Prostate gland (tissue), 2 donors: ENCODE results near the gene HIPK1. TPM values are rescaled to one million over a fixed set of nuclear protein-coding genes. Genes with fewer than 3 reads are reported as not detected.

ENCODE experiments used
- DNase-seq: peaks from one replicate; pipeline ENCODE4 v3.0.0-alpha.2; 2019; ENCODE audit warnings: low spot score
- H3K27ac ChIP-seq, 2 donors: fragments of 200-600 bp; sonication (generic); 2 replicates each; pipeline ENCODE4 v1.5.1; 2017 to 2019
- H3K27me3 ChIP-seq: fragments of 200-600 bp; sonication (generic); replicated peaks from 2 replicates; pipeline ENCODE4 v1.5.1; 2019; ENCODE audit not compliant: insufficient read depth
- H3K36me3 ChIP-seq, 2 donors: fragments of 200-600 bp; sonication (generic); 1 replicate in 1 of 2; 2 replicates in 1 of 2; pipeline versions ENCODE4 v1.5.1 to v1.8.1; 2017 to 2019
- H3K4me1 ChIP-seq: fragments of 200-600 bp; sonication (generic); replicated peaks from 2 replicates; pipeline ENCODE4 v1.5.1; 2019
- H3K4me3 ChIP-seq, 2 donors: fragments of 200-600 bp; sonication (generic); 2 replicates each; pipeline ENCODE4 v1.5.1; 2017 to 2019
- H3K9me3 ChIP-seq: fragments of 200-600 bp; sonication (generic); 2 replicates; pipeline ENCODE4 v1.5.1; 2017
- POLR2A ChIP-seq: fragments of 450-650 bp; IDR thresholded peaks from one replicate; pipeline ENCODE4 v1.6.1; 2016; ENCODE audit warnings: antibody characterized with exemption, mild to moderate bottlenecking
- POLR2AphosphoS5 ChIP-seq: sonication (generic); formaldehyde crosslinking; IDR thresholded peaks from one replicate; pipeline ENCODE4 v1.6.1; 2017; ENCODE audit warnings: antibody characterized with exemption
- WGBS: methylation state at CpG from one replicate; pipeline ENCODE4 v1.1.5; 2018; 5-methylcytosine and 5-hydroxymethylcytosine counted together
- intact Hi-C: fragments of 100-400 bp; cut with DNase I; formaldehyde crosslinking; loops from one replicate; pipeline ENCODE4 v1.14.2; 2022
- total RNA-seq, 2 donors: library from RNA; depleted of rRNA; stranded (reverse); fragments of >200 nt; gene quantifications; one replicate each; pipeline ENCODE4 v1.1.0, GENCODE V29; 2016
- TF ChIP-seq, protein P1 (sequence below), 4 experiments: fragments of 200-600 bp in 2 of 4; fragments of 450-650 bp in 2 of 4; sonication (generic) in 2 of 4; IDR thresholded peaks; 1 replicate in 3 of 4; 2 replicates in 1 of 4; pipeline ENCODE4 v1.5.1; 2016 to 2019; ENCODE audit warnings: antibody characterized with exemption in 4 of 4, mild to moderate bottlenecking in 2 of 4, moderate library complexity in 2 of 4

The HIPK1 gene
- total RNA-seq, 2 donors from 2014 or later: 43.5 to 76.3 TPM

GRCh38 chr1:113934511-113935055 is 5.5 kb downstream of the HIPK1 start:
- H3K4me3 ChIP-seq: no peak overlapping the region
- H3K36me3 ChIP-seq: no peaks in the 10 kb centered on the region
- no peaks in the 10 kb centered on the region for H3K9me3 ChIP-seq
- TF ChIP-seq POLR2A (no peak), POLR2AphosphoS5 (no peak)
- TF ChIP-seq, protein P1, sequence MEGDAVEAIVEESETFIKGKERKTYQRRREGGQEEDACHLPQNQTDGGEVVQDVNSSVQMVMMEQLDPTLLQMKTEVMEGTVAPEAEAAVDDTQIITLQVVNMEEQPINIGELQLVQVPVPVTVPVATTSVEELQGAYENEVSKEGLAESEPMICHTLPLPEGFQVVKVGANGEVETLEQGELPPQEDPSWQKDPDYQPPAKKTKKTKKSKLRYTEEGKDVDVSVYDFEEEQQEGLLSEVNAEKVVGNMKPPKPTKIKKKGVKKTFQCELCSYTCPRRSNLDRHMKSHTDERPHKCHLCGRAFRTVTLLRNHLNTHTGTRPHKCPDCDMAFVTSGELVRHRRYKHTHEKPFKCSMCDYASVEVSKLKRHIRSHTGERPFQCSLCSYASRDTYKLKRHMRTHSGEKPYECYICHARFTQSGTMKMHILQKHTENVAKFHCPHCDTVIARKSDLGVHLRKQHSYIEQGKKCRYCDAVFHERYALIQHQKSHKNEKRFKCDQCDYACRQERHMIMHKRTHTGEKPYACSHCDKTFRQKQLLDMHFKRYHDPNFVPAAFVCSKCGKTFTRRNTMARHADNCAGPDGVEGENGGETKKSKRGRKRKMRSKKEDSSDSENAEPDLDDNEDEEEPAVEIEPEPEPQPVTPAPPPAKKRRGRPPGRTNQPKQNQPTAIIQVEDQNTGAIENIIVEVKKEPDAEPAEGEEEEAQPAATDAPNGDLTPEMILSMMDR (IDR thresholded peaks at IDR 0.05): no peak
- no peaks in the 10 kb centered on the region for H3K27me3 ChIP-seq
- no peaks in the 10 kb centered on the region for H3K4me1 ChIP-seq
- 89% methylated on average over 5 of the region's 5 CpGs for WGBS
- H3K27ac ChIP-seq: no peak overlapping the region
- DNase-seq: no peak
- intact Hi-C loops: no loop called here

DNA sequence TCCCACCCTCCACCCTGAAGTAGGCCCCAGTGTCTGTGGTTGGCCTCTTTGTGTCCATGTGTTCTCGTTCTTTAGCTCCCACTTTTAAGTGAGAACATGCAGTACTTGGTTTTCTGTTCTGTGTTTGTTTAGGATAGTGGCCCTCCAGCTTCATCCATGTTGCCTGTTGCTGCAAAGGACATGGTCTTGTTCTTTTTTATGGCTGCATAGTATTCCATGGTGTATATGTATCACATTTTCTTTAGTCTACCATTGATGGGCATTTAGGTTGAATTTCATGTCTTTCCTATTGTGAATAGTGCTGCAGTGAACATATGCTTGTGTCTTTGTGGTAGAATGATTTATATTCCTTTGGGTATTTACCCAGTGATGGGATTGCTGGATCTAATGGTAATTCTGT is 6.1 kb downstream of the HIPK1 start:
- intact Hi-C loops: no loop called here
- H3K4me1 ChIP-seq: no peaks in the 10 kb centered on the region
- no peak for DNase-seq
- 82% methylated on average over 1 of the region's 1 CpG for WGBS
- TF ChIP-seq, protein P1 (IDR thresholded peaks at IDR 0.05): no peak
- TF ChIP-seq POLR2AphosphoS5 (no peak), POLR2A (no peak)
- no peaks in the 10 kb centered on the region for H3K9me3 ChIP-seq
- no peak overlapping the region for H3K27ac ChIP-seq
- H3K4me3 ChIP-seq: no peak overlapping the region
- no peaks in the 10 kb centered on the region for H3K27me3 ChIP-seq
- no peaks in the 10 kb centered on the region for H3K36me3 ChIP-seq

DNA sequence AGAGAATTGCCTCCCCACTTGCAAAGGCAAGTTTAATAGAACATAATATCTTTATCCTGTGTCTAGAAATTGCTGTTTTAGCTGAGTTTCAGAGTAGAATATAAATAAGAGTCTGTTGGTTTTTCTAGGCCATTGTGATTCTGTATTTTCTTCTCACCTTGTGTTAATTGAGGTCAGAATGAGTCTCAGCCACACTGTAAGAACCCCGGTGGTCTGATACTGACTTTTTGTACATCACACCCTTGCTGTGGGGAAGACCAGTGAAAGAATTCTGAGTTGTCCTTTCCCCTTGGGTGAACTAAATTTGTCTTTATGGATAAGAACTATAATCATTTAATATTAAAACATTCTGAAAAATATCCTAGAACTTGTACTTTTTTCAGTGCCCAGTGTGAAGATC is 6.8 kb downstream of the HIPK1 start:
- Histone ChIP-seq H3K27me3 (no peaks in the 10 kb centered on the region), H3K4me3 (no peak overlapping the region), H3K9me3 (no peaks in the 10 kb centered on the region), H3K4me1 (no peaks in the 10 kb centered on the region), H3K36me3 (no peaks in the 10 kb centered on the region), H3K27ac (no peak overlapping the region)
- intact Hi-C loops: no loop called here
- no peak for DNase-seq
- TF ChIP-seq, protein P1 (IDR thresholded peaks at IDR 0.05): no peak
- TF ChIP-seq POLR2AphosphoS5 (no peak), POLR2A (no peak)
- 68% methylated on average over 1 of the region's 1 CpG for WGBS

- Histone ChIP-seq H3K4me1 (no peaks in the 10 kb centered on the region), H3K4me3 (no peak overlapping the region), H3K27ac (no peak overlapping the region), H3K9me3 (no peaks in the 10 kb centered on the region), H3K27me3 (no peaks in the 10 kb centered on the region), H3K36me3 (no peaks in the 10 kb centered on the region)
- DNase-seq: no peak
- 72% methylated on average over 1 of the region's 1 CpG for whole genome bisulfite sequencing
- intact Hi-C loops: no loop called here
- TF ChIP-seq, protein P1 (IDR thresholded peaks at IDR 0.05): no peak
- TF ChIP-seq POLR2A (no peak), POLR2AphosphoS5 (no peak)
These were observed 8.0 kb downstream of the HIPK1 start for GRCh38 chr1:113937146-113937545.

GRCh38 chr1:113938192-113938591 is 9.1 kb downstream of the HIPK1 start:
- Histone ChIP-seq H3K36me3 (no peaks in the 10 kb centered on the region), H3K27ac (no peak overlapping the region), H3K9me3 (no peaks in the 10 kb centered on the region), H3K4me1 (no peaks in the 10 kb centered on the region), H3K27me3 (no peaks in the 10 kb centered on the region), H3K4me3 (no peak overlapping the region)
- 71% methylated on average over 5 of the region's 5 CpGs for WGBS
- intact Hi-C loops: no loop called here
- TF ChIP-seq POLR2A: no peak
- no peak for DNase-seq
